ENCODE measurements around the gene ACO2. TPM values are rescaled to one million over a fixed set of nuclear protein-coding genes. Genes with fewer than 3 reads are reported as not detected.

The ACO2 gene
- polyA plus RNA-seq, 3 donors: 119 to 147 (median 145) TPM

- no peak for DNase-seq (ENCODE audit: extremely low read depth in 1 of 11, low read depth in 9 of 11, low spot score in 4 of 11)
Observed at GRCh38 chr22:41530890-41531714, 62.2 kb downstream of the ACO2 start.

GRCh38 chr22:41531715-41532477 is 63.0 kb downstream of the ACO2 start:
- DNase-seq (ENCODE audit: extremely low read depth in 1 of 11, low read depth in 9 of 11, low spot score in 4 of 11): no peak

DNA sequence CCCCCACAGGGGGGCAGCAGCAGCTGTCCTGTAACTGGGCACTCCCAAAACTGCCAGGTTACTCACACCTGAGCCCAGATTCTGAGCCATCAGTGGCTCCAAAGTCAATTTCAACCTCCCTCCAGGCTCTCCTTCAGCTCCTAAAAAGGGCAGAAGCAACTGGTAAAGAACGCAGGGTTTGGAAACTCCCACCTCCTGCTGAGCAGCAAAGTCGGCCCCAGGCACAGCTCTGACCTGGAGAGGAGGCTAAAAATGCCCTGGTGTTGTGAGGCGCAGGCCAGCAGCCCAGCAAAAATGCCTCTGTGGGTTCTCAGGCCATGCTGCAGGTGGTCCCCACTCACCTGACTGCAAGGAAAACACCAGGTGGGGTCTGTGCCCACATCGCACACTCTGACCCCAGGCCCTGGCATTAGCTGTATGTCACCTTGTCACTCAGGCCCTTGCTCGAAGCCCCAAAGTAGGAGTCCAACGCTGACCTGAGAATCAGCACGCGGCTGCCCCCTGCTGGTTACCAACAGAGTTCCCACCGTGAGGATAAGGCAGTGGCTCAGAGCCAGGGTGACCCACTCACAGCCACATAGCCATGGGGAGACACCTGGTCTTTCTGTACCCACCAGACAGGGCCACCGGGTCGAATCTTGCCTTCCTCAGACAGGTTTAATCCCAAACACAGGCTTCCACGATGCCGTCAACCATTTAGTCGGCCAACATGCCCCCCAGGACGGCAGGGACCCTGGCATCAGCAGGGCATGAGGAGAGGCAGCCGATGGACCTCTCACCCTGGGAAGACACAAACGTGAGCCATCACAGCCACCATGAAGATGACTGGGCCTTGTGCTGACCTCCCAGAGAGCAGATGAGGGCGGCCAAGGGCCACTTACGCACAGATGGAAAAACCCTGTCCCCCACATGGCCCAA is 64.2 kb downstream of the ACO2 start:
- DNase-seq (ENCODE audit: extremely low read depth in 1 of 11, low read depth in 9 of 11, low spot score in 4 of 11): peak in 5 of 11 donors; percentile 30 to 58 (median 46)

- no peak for DNase-seq (ENCODE audit: extremely low read depth in 1 of 11, low read depth in 9 of 11, low spot score in 4 of 11)
Observed at GRCh38 chr22:41534219-41534618, 65.3 kb downstream of the ACO2 start.

DNA sequence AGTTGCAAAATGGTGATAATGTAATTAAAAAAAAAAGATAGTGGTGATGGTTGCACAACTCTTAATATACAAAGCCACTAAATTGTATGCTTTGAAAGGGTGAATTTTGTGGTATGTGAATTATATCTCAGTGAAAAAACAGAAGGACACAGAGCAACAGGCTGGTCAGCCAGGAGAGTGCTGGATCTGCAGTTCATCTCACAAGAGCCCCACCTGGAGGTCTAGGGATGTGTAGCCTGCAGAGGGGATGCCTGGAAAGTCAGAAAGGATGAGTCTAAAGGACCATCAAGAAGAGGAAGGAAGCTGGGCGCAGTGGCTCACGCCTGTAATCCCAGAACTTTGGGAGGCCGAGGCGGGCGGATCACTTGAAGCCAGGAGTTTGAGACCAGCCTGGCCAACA is 66.3 kb downstream of the ACO2 start:
- no peak for DNase-seq (ENCODE audit: extremely low read depth in 1 of 11, low read depth in 9 of 11, low spot score in 4 of 11)

DNA sequence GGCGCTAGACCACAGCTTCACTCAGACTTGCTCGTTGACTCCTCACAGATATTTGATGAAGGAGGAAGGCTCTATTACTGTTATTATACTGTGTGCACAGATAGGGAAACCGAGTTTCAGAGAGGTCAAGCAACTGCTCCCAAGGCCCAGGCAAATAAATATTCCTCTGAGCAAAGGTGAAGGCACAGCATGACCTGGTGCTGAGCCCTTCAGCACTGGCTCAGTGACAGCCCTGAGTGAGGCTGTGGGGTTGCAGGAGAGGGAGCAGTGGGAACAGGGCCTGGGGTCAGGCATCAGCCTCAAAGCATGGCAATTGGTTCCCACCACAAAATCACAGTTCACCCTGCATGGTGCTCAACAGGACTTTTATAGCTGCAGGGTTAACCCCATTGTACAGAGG is 68.3 kb downstream of the ACO2 start:
- DNase-seq (ENCODE audit: extremely low read depth in 1 of 11, low read depth in 9 of 11, low spot score in 4 of 11): no peak

DNA sequence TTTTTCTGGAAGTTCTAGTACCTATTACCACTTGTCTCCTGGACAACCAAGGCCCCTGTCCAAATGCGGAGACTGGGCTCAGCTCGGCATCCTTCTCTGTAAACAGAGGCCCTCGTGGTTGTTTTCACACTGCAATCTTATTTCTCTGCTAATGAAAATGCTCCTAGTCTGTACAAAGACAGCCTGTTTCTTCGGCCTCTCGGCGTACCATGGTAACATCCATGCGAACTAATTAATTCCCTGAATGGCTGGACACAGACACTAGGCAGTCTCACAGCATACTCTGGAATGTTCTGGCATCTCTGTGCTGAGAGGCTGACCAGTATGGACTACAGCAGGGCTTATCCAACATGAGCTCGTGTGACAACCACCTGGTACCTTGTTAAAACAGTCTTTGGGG is 69.7 kb downstream of the ACO2 start:
- DNase-seq (ENCODE audit: extremely low read depth in 1 of 11, low read depth in 9 of 11, low spot score in 4 of 11): no peak

- no peak for DNase-seq (ENCODE audit: extremely low read depth in 1 of 11, low read depth in 9 of 11, low spot score in 4 of 11)
Observed at GRCh38 chr22:41539146-41540005, 70.5 kb downstream of the ACO2 start.

DNA sequence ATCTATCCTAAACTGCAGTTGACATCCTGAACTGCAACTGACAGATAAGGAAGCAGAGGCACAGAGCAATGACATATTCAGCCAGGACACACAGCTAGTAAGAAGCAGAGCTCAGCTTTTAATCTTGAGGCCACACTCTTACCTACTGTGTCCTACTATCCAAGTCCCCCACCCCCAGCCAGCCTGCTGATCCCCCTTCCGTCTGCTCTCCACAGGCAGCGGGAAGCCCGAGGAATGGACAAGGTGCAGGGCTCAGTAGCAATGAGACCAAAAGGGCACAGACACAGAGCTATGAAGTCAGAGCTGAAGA is 71.0 kb downstream of the ACO2 start:
- no peak for DNase-seq (ENCODE audit: extremely low read depth in 1 of 11, low read depth in 9 of 11, low spot score in 4 of 11)

DNA sequence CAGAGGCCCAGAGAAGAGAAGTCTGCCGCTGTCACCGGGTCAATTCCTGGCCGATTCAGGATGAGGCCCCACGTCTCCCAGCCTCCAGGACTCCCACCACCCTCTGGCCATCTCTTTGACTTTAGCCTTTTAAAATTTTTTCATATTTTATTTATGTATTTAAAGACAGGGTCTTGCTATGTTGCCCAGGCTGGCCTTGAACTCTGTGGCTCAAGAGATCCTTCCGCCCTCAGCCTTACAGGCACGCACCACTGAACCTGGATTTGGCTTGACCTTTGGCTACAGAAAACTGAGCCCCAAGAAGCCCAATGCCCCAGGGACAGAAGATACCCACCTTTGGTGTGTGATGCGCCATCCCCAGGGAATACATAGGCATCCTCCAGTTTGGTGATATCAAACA is 71.4 kb downstream of the ACO2 start:
- DNase-seq (ENCODE audit: extremely low read depth in 1 of 11, low read depth in 9 of 11, low spot score in 4 of 11): no peak

DNA sequence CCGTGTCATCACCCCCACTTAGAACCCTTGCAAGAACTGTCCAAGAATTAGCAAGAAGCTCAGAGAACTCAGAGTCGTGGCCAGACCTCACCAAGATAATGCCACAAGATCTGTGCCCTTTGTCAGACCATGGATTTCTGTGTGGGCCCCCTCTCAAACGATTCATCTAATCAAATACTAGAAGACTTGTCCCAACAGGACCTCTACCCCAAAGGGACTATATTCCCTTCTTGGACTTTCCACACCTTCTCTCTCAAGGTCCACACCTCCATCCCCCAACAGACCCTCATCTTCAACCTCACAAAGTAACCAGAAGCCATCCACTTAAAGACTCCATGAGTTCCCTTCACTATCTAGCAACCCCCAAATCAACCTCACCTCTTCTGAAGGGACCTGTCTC is 72.6 kb downstream of the ACO2 start:
- no peak for DNase-seq (ENCODE audit: extremely low read depth in 1 of 11, low read depth in 9 of 11, low spot score in 4 of 11)

DNA sequence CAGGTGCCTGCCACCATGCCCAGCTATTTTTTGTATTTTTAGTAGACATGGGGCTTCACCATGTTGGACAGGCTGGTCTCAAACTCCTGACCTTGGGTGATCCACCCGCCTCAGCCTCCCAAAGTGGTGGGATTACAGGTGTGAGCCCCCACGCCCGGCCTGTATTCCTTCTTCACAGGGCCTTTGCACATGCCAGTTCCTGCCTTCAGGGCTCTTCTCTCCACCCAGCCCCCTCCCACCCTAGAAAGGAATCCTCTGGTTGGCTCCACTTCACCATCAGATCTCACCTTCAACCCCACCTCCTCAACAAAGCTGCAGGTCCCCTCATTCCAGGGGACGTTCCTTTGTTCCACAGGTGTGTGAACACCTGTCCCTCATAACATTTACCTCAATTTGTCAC is 73.3 kb downstream of the ACO2 start:
- DNase-seq (ENCODE audit: extremely low read depth in 1 of 11, low read depth in 9 of 11, low spot score in 4 of 11): no peak

DNA sequence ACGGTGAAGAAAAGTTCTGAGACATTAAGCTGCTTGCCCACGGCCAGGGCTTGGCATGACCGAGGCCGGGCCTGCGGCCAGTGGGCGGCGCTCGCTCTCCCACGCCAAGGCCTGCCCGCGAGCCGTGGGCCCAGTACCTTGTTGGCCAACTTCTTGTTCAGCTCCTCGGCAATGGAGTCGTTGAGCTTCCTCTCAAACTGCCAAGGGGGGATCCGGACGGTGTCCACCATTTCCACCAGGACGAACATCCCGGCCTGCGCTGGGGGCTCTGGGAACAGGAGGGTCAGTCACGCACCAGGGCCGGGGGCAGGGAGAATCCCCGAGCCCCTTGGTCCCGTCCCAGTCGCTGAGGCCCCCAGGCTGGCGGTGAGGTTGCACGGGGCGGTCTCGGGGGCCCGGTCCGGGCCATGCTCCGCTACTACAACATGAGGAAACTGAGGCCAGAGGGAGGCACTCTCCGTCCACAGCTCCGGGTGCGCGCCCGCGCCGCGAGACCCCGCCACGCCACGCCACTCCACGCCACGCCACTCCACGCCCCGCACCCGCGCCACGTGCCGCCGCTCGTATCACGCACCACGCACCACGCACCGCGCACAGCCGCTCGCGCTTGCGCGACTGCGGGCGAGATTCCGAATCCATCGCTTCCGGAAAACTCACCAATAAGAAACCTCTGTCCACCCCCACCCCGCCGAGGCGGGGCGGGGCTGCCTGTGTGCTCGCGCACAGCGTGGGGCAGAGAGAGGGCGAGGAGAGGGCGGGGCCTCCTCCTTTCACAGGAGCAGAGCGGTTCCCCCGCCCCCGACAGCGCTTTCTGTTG is 75.1 kb downstream of the ACO2 start, which contains the start of gene POLR3H:
TSS of gene POLR3H (minus strand) at position 617 of the 817 bp plus-strand sequence. CDS start at position 248, 369 bp downstream.
- DNase-seq (ENCODE audit: extremely low read depth in 1 of 11, low read depth in 9 of 11, low spot score in 4 of 11): peak; percentile 92 to 98 (median 96)

- DNase-seq (ENCODE audit: extremely low read depth in 1 of 11, low read depth in 9 of 11, low spot score in 4 of 11): no peak
Observed at GRCh38 chr22:41544671-41545476, 76.0 kb downstream of the ACO2 start.

DNA sequence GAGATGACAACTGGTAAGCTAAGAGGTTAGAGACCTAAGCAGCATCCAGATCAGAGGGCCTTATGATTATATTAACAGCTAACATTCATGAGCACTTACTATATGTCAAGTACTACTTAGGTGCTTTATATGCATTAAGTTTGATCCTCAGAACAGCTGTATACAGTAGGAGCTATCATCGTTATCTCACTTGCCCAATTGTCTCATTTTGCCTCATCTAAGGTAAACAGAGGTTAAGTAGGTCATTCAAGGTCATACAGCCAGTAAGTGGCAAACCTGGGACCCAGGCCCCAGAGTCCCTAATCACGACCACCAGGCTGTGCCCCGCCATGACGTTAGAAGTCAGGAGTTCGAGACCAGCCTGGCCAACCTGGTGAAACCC is 79.9 kb downstream of the ACO2 start:
- DNase-seq (ENCODE audit: extremely low read depth in 1 of 11, low read depth in 9 of 11, low spot score in 4 of 11): no peak

DNA sequence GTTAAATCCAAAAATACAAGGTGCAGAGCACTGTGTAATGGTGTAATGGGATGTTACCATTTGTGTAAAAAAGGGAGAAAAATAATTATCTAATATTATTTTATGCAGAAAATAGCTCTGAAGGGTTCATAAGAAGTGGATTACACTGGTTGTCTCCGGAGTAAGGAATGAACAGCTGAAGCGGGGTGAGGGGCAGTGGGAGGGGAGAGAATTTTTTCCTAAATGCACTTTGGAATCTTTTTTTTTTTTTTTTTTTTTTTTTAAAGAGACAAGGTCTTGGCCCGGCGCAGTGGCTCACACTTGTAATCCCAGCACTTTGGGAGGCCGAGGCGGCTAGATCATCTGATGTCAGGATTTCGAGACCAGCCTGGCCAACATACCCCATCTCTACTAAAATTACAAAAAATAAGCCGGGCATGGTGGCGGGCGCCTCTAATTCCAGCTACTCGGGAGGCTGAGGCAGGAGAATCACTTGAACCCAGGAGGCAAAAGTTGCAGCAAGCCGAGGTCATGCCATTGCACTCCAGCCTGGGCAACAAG is 82.1 kb downstream of the ACO2 start:
- DNase-seq (ENCODE audit: extremely low read depth in 1 of 11, low read depth in 9 of 11, low spot score in 4 of 11): no peak

All from renal cortex interstitium (tissue), 11 donors.